Keratinocyte (primary cell): ENCODE data around the gene LY86. TPM values are rescaled to one million over a fixed set of nuclear protein-coding genes. Genes with fewer than 3 reads are reported as not detected.

ENCODE experiments used
- DNase-seq: peaks from one replicate; pipeline ENCODE4 v3.0.0-alpha.2; 2011; ENCODE audit warnings: low read depth, missing footprints, low spot score
- FAIRE-seq: peaks from 2 replicates; lab custom pipeline; 2011; peaks lifted over from hg19 to GRCh38; lab: Jason Lieb, UNC
- H2AFZ ChIP-seq: 2 replicates; pipeline ENCODE4 v1.6.0; 2012; ENCODE audit warnings: low read length, control low read depth, inconsistent platforms; ENCODE audit not compliant: control insufficient read depth
- H3K27ac ChIP-seq: 2 replicates; pipeline ENCODE4 v1.5.1; 2011; ENCODE audit warnings: low read length; ENCODE audit not compliant: control insufficient read depth, insufficient read depth
- H3K27me3 ChIP-seq: 3 replicates; pipeline ENCODE4 v1.6.0; 2011; ENCODE audit warnings: low read length; ENCODE audit not compliant: control insufficient read depth, insufficient read depth; ENCODE audit errors: extremely low read depth
- H3K36me3 ChIP-seq, 2 experiments: 2 replicates in 1 of 2; 3 replicates in 1 of 2; pipeline ENCODE4 v1.5.1; 2011; ENCODE audit warnings: low read length in 2 of 2, mild to moderate bottlenecking in 1 of 2; ENCODE audit not compliant: control insufficient read depth in 2 of 2, insufficient read depth in 2 of 2; ENCODE audit errors: extremely low read depth in 1 of 2
- H3K4me1 ChIP-seq: 3 replicates; pipeline ENCODE4 v1.5.1; 2011; ENCODE audit warnings: low read length; ENCODE audit not compliant: control insufficient read depth, insufficient read depth; ENCODE audit errors: extremely low read depth
- H3K4me2 ChIP-seq: 3 replicates; pipeline ENCODE4 v1.6.0; 2011; ENCODE audit warnings: low read depth, low read length; ENCODE audit not compliant: control insufficient read depth, insufficient read depth; ENCODE audit errors: extremely low read depth
- H3K4me3 ChIP-seq, 3 experiments: fragments of 200-600 bp in 1 of 3; sonication (generic) in 1 of 3; 2 replicates in 2 of 3; 3 replicates in 1 of 3; pipeline ENCODE4 v1.5.1; 2011 to 2016; ENCODE audit warnings: low read length in 3 of 3, mild to moderate bottlenecking in 3 of 3, control low read depth in 2 of 3, inconsistent platforms in 1 of 3, low read depth in 1 of 3, mixed read lengths in 1 of 3, mixed run types in 1 of 3, moderate library complexity in 1 of 3; ENCODE audit not compliant: control insufficient read depth in 2 of 3, insufficient read depth in 2 of 3; ENCODE audit errors: extremely low read depth in 1 of 3
- H3K79me2 ChIP-seq: 2 replicates; pipeline ENCODE4 v1.6.0; 2012; ENCODE audit warnings: low read length; ENCODE audit not compliant: control insufficient read depth, insufficient read depth
- H3K9ac ChIP-seq: 3 replicates; pipeline ENCODE4 v1.6.0; 2011; ENCODE audit warnings: low read length; ENCODE audit not compliant: control insufficient read depth, insufficient read depth; ENCODE audit errors: extremely low read depth
- H3K9me1 ChIP-seq: 3 replicates; pipeline ENCODE4 v1.6.0; 2011; ENCODE audit warnings: low read length; ENCODE audit not compliant: control insufficient read depth, insufficient read depth; ENCODE audit errors: extremely low read depth
- H3K9me3 ChIP-seq: 2 replicates; pipeline ENCODE4 v1.5.1; 2012; ENCODE audit warnings: low read depth, low read length; ENCODE audit not compliant: control insufficient read depth
- H4K20me1 ChIP-seq: 3 replicates; pipeline ENCODE4 v1.6.0; 2011; ENCODE audit warnings: low read length; ENCODE audit not compliant: control insufficient read depth, insufficient read depth; ENCODE audit errors: extremely low read depth
- CTCF ChIP-seq, 3 experiments: IDR thresholded peaks in 1 of 3; conservative IDR thresholded peaks in 1 of 3; optimal IDR thresholded peaks in 1 of 3; 2 replicates in 2 of 3; 3 replicates in 1 of 3; pipeline versions ENCODE3 to v1.5.1; 2011; ENCODE audit warnings: low read length in 3 of 3, mild to moderate bottlenecking in 3 of 3, moderate library complexity in 2 of 3, control low read depth in 1 of 3, inconsistent platforms in 1 of 3; ENCODE audit not compliant: insufficient read depth in 2 of 3; ENCODE audit errors: extremely low read depth in 1 of 3
- EZH2 ChIP-seq: IDR thresholded peaks from one replicate; pipeline ENCODE4 v1.6.1; 2012; ENCODE audit warnings: inconsistent platforms, mild to moderate bottlenecking, low read length, moderate library complexity
- dilution Hi-C: fragments of 300-500 bp; cut with MboI; formaldehyde crosslinking; loops from one replicate; pipeline ENCODE4 v1.7.0; 2020; ENCODE audit warnings: low sequenced_read_pairs; ENCODE audit not compliant: extremely low pct_ligation_motif_present
- polyA plus RNA-seq, 5 experiments: library from polyadenylated mRNA; depleted of rRNA in 3 of 5; stranded (reverse) in 3 of 5; stranded (forward) in 1 of 5; unstranded in 1 of 5; fragments of >200 nt; gene quantifications; 1 replicate in 1 of 5; 2 replicates in 3 of 5; 3 replicates in 1 of 5; pipeline versions ENCODE4 v1.2.1 to v1.2.3, GENCODE V29; 2011 to 2012; ENCODE audit warnings: missing spikeins in 2 of 5, low read depth in 1 of 5, low replicate concordance in 1 of 5

The LY86 gene
- polyA plus RNA-seq, 1 donor (not counting 4 experiments of a cell fraction or from before 2014, with no cell fraction given): not detected

- dilution Hi-C loops: no loop called here
- no peaks in the 10 kb centered on the region for H4K20me1 ChIP-seq
- H3K79me2 ChIP-seq: no peaks in the 10 kb centered on the region
- no peaks in the 10 kb centered on the region for H3K9me1 ChIP-seq
- H3K4me1 ChIP-seq: peaks cover 7% of the 10 kb centered on the region
- no peak overlapping the region for H3K27ac ChIP-seq
- DNase-seq (no peak), FAIRE-seq (no peak)
- no peak overlapping the region for H3K9ac ChIP-seq
- H3K36me3 ChIP-seq: no peaks in the 10 kb centered on the region
- no peaks in the 10 kb centered on the region for H3K9me3 ChIP-seq
- no peak overlapping the region for H2AFZ ChIP-seq
- no peak overlapping the region for H3K4me3 ChIP-seq
- peaks cover 3% of the 10 kb centered on the region for H3K27me3 ChIP-seq
- H3K4me2 ChIP-seq: no peak overlapping the region
- TF ChIP-seq EZH2 (no peak), CTCF (optimal IDR thresholded peaks at IDR 0.05 in 1 of 3, IDR thresholded peaks at IDR 0.05 in 1 of 3, conservative IDR thresholded peaks at IDR 0.05 in 1 of 3; ENCODE audit: extremely low read depth in 1 of 3, insufficient read depth in 2 of 3, low read length in 3 of 3) (no peak)
Measured at GRCh38 chr6:6648692-6649343, 60.3 kb downstream of the LY86 start.

- TF ChIP-seq CTCF (optimal IDR thresholded peaks at IDR 0.05 in 1 of 3, IDR thresholded peaks at IDR 0.05 in 1 of 3, conservative IDR thresholded peaks at IDR 0.05 in 1 of 3; ENCODE audit: extremely low read depth in 1 of 3, insufficient read depth in 2 of 3, low read length in 3 of 3) (no peak), EZH2 (no peak)
- Histone ChIP-seq H3K36me3 (no peaks in the 10 kb centered on the region), H3K9me1 (no peaks in the 10 kb centered on the region), H4K20me1 (no peaks in the 10 kb centered on the region), H3K27ac (no peak overlapping the region), H3K79me2 (no peaks in the 10 kb centered on the region), H3K4me3 (no peak overlapping the region), H3K9ac (no peak overlapping the region), H3K4me2 (no peak overlapping the region), H3K27me3 (peaks cover 3% of the 10 kb centered on the region), H3K4me1 (peaks cover 7% of the 10 kb centered on the region), H3K9me3 (no peaks in the 10 kb centered on the region), H2AFZ (no peak overlapping the region)
- FAIRE-seq (no peak), DNase-seq (no peak)
- dilution Hi-C loops: no loop called here
Measured at GRCh38 chr6:6649824-6650349, 61.4 kb downstream of the LY86 start.
